Inflammatory macrophage treated with lipopolysaccharide for 4 hours (primary cell): ENCODE data around the gene SLC25A21.
"Not testable (repeated sequence)": the region's sequence is repeated elsewhere in the genome, so short reads cannot be mapped to it uniquely, and the experiment has no call there.

Source experiments
- DNase-seq: peaks from one replicate; pipeline ENCODE4 v3.0.0-alpha.2; 2020

SLC25A21 gene

GRCh38 chr14:37172024-37172869 lies at the start of gene SLC25A21:
SLC25A21 (minus strand) TSS chr14:37172606.
- no peak for DNase-seq

GRCh38 chr14:37221073-37221472 lies 48.7 kb upstream of the SLC25A21 start:
- DNase-seq: no peak

- DNase-seq: no peak
Measured at GRCh38 chr14:37215345-37215744, 42.9 kb upstream of the SLC25A21 start.

- no peak for DNase-seq
Measured at GRCh38 chr14:37213016-37213415, 40.6 kb upstream of the SLC25A21 start.

GRCh38 chr14:37210448-37210847 lies 38.0 kb upstream of the SLC25A21 start:
- DNase-seq: no peak

GRCh38 chr14:37209617-37210016 lies 37.2 kb upstream of the SLC25A21 start:
- DNase-seq: not testable (repeated sequence)

- DNase-seq: not testable (repeated sequence)
Measured at GRCh38 chr14:37205623-37206605, 33.5 kb upstream of the SLC25A21 start.

GRCh38 chr14:37203423-37203822 lies 31.0 kb upstream of the SLC25A21 start:
- no peak for DNase-seq

GRCh38 chr14:37202812-37203211 lies 30.4 kb upstream of the SLC25A21 start:
- DNase-seq: no peak

GRCh38 chr14:37202265-37202664 lies 29.9 kb upstream of the SLC25A21 start:
- DNase-seq: no peak

GRCh38 chr14:37201724-37202123 lies 29.3 kb upstream of the SLC25A21 start:
- DNase-seq: no peak

- no peak for DNase-seq
Measured at GRCh38 chr14:37198907-37199306, 26.5 kb upstream of the SLC25A21 start.

- no peak for DNase-seq
Measured at GRCh38 chr14:37198273-37198598, 25.8 kb upstream of the SLC25A21 start.

GRCh38 chr14:37197421-37198272 lies 25.2 kb upstream of the SLC25A21 start, which contains the start of gene MIPOL1:
MIPOL1 (plus strand) TSS chr14:37197937; CDS start chr14:37247889, 49,952 bp downstream.
- DNase-seq: peak; percentile 25

GRCh38 chr14:37196604-37197420 lies 24.4 kb upstream of the SLC25A21 start:
- DNase-seq: no peak

- DNase-seq: no peak
Measured at GRCh38 chr14:37195327-37195726, 22.9 kb upstream of the SLC25A21 start.

GRCh38 chr14:37194698-37195097 lies 22.3 kb upstream of the SLC25A21 start:
- DNase-seq: no peak

- not testable (repeated sequence) for DNase-seq
Measured at GRCh38 chr14:37189733-37190132, 17.3 kb upstream of the SLC25A21 start.

- not testable (repeated sequence) for DNase-seq
Measured at GRCh38 chr14:37187840-37188577, 15.6 kb upstream of the SLC25A21 start.

- DNase-seq: no peak
Measured at GRCh38 chr14:37187294-37187693, 14.9 kb upstream of the SLC25A21 start.

GRCh38 chr14:37186865-37187264 lies 14.5 kb upstream of the SLC25A21 start:
- no peak for DNase-seq
